SK-N-SH (cell line): ENCODE data around the gene SDE2. TPM values are rescaled to one million over a fixed set of nuclear protein-coding genes. Genes with fewer than 3 reads are reported as not detected.

Source experiments
- CTCF ChIA-PET: fragments of 300-600, 350-600 bp; formaldehyde crosslinking; extraction: SDS; loops from one replicate; lab custom pipeline; 2021; lab: Yijun Ruan, JAX
- POLR2A ChIA-PET: fragments of 350-600 bp; sonication (Branson Sonifier 250); formaldehyde crosslinking; extraction: SDS; loops from one replicate; lab custom pipeline; 2020; ENCODE audit warnings: antibody characterized with exemption, inconsistent platforms; lab: Yijun Ruan, JAX
- DNase-seq: peaks from one replicate; pipeline ENCODE4 v3.0.0; 2012
- H2AFZ ChIP-seq: fragments of 200-600 bp; sonication (generic); 2 replicates; pipeline ENCODE4 v1.8.1; 2016; ENCODE audit warnings: antibody characterized with exemption, mild to moderate bottlenecking, low read depth
- H3F3A ChIP-seq: fragments of 200-600 bp; sonication (generic); replicated peaks from 2 replicates; pipeline ENCODE3; 2016; ENCODE audit warnings: antibody characterized with exemption, mild to moderate bottlenecking; ENCODE audit not compliant: insufficient read depth
- H3K27ac ChIP-seq, 2 experiments: fragments of 200-500 bp in 1 of 2; fragments of 200-600 bp in 1 of 2; sonication (Bioruptor generic) in 1 of 2; sonication (generic), shearing (Covaris generic) in 1 of 2; 2 replicates each; pipeline versions ENCODE4 v1.5.1 to v1.6.1; 2014 to 2016; ENCODE audit warnings: low read depth in 2 of 2, inconsistent platforms in 1 of 2, low read length in 1 of 2, mild to moderate bottlenecking in 1 of 2, mixed read lengths in 1 of 2
- H3K27me3 ChIP-seq: fragments of 200-600 bp; sonication (generic), shearing (Covaris generic); 2 replicates; pipeline ENCODE4 v1.6.1; 2016; ENCODE audit warnings: mixed run types; ENCODE audit not compliant: insufficient read depth
- H3K36me3 ChIP-seq, 2 experiments: fragments of 200-500 bp in 1 of 2; fragments of 200-600 bp in 1 of 2; sonication (Bioruptor generic) in 1 of 2; sonication (generic) in 1 of 2; replicated peaks in 1 of 2; 2 replicates each; pipeline versions ENCODE3 to v1.5.1; 2014 to 2016; ENCODE audit warnings: low read length in 1 of 2, mild to moderate bottlenecking in 1 of 2; ENCODE audit not compliant: insufficient read depth in 2 of 2, control insufficient read depth in 1 of 2
- H3K4me1 ChIP-seq, 2 experiments: fragments of 200-500 bp in 1 of 2; fragments of 200-600 bp in 1 of 2; sonication (Bioruptor generic) in 1 of 2; sonication (generic), shearing (Covaris generic) in 1 of 2; 2 replicates each; pipeline versions ENCODE4 v1.5.1 to v1.6.1; 2014 to 2016; ENCODE audit warnings: low read depth in 1 of 2, low read length in 1 of 2, mixed run types in 1 of 2; ENCODE audit not compliant: insufficient read depth in 2 of 2, control insufficient read depth in 1 of 2
- H3K4me2 ChIP-seq: fragments of 200-600 bp; sonication (generic), shearing (Covaris generic); 2 replicates; pipeline ENCODE4 v1.6.1; 2017; ENCODE audit warnings: mixed run types
- H3K4me3 ChIP-seq, 2 experiments: fragments of 200-500 bp in 1 of 2; fragments of 200-600 bp in 1 of 2; sonication (Bioruptor generic) in 1 of 2; sonication (generic), shearing (Covaris generic) in 1 of 2; 2 replicates each; pipeline versions ENCODE4 v1.5.1 to v1.8.1; 2014 to 2016; ENCODE audit warnings: low read depth in 2 of 2, inconsistent platforms in 1 of 2, low read length in 1 of 2, mild to moderate bottlenecking in 1 of 2, mixed read lengths in 1 of 2, moderate library complexity in 1 of 2
- H3K79me2 ChIP-seq: fragments of 200-600 bp; sonication (generic); 2 replicates; pipeline ENCODE4 v1.8.1; 2017; ENCODE audit warnings: mild to moderate bottlenecking; ENCODE audit not compliant: insufficient read depth
- H3K9ac ChIP-seq: fragments of 200-600 bp; sonication (generic); 2 replicates; pipeline ENCODE4 v1.6.1; 2017; ENCODE audit warnings: mixed run types
- H3K9me2 ChIP-seq: fragments of 200-600 bp; sonication (generic); 2 replicates; pipeline ENCODE4 v1.6.1; 2017; ENCODE audit warnings: mixed run types
- H3K9me3 ChIP-seq: fragments of 200-600 bp; sonication (generic); 2 replicates; pipeline ENCODE4 v1.6.1; 2017; ENCODE audit warnings: mixed run types, mild to moderate bottlenecking, moderate library complexity
- H4K20me1 ChIP-seq: fragments of 200-600 bp; sonication (generic); 2 replicates; pipeline ENCODE4 v1.6.1; 2017; ENCODE audit warnings: mild to moderate bottlenecking, mixed run types; ENCODE audit not compliant: insufficient read depth
- FOSL2 ChIP-seq: IDR thresholded peaks from 2 replicates; pipeline ENCODE4 v1.4.0; 2012; ENCODE audit warnings: low read depth, mild to moderate bottlenecking, moderate library complexity, borderline replicate concordance
- GABPA ChIP-seq: IDR thresholded peaks from 2 replicates; pipeline ENCODE4 v1.4.0; 2012; ENCODE audit warnings: low read depth, mild to moderate bottlenecking
- JUND ChIP-seq: IDR thresholded peaks from 2 replicates; pipeline ENCODE4 v1.4.0; 2012
- MAX ChIP-seq: IDR thresholded peaks from 2 replicates; pipeline ENCODE4 v1.4.0; 2012; ENCODE audit warnings: low read depth
- MEF2A ChIP-seq: IDR thresholded peaks from 2 replicates; pipeline ENCODE4 v1.4.0; 2012; ENCODE audit warnings: low read depth, borderline replicate concordance
- MXI1 ChIP-seq: IDR thresholded peaks from 2 replicates; pipeline ENCODE4 v1.6.1; 2012; ENCODE audit warnings: mild to moderate bottlenecking, low read depth, low read length, improper control_type of control experiment
- POLR2AphosphoS5 ChIP-seq: IDR thresholded peaks from 2 replicates; pipeline ENCODE4 v1.6.1; 2012; ENCODE audit warnings: low read depth, low read length
- RAD21 ChIP-seq: IDR thresholded peaks from 2 replicates; pipeline ENCODE4 v1.6.1; 2012; ENCODE audit warnings: mild to moderate bottlenecking, low read length
- RCOR1 ChIP-seq: fragments of 150-350 bp; IDR thresholded peaks from 2 replicates; pipeline ENCODE4 v1.6.1; 2017; ENCODE audit warnings: antibody characterized with exemption, low read length
- TAF1 ChIP-seq: IDR thresholded peaks from 2 replicates; pipeline ENCODE4 v1.6.1; 2012; ENCODE audit warnings: low read depth, mild to moderate bottlenecking, low read length, moderate library complexity, borderline replicate concordance
- TEAD4 ChIP-seq: IDR thresholded peaks from 2 replicates; pipeline ENCODE4 v1.4.0; 2012; ENCODE audit warnings: mild to moderate bottlenecking, borderline replicate concordance; ENCODE audit not compliant: insufficient read depth
- USF2 ChIP-seq: fragments of 150-350 bp; IDR thresholded peaks from 2 replicates; pipeline ENCODE4 v1.6.1; 2017; ENCODE audit warnings: antibody characterized with exemption, low read length, low read depth, borderline replicate concordance
- WGBS: methylation state at CpG from one replicate; pipeline ENCODE4 v1.1.6; 2017; ENCODE audit warnings: low lambda C conversion rate; 5-methylcytosine and 5-hydroxymethylcytosine counted together
- polyA plus RNA-seq, 3 experiments: library from polyadenylated mRNA; depleted of rRNA; stranded (reverse); fragments of >200 nt; gene quantifications; 2 replicates each; pipeline ENCODE4 v1.2.3, GENCODE V29; 2012

Gene SDE2
- polyA plus RNA-seq, 1 of the 3 experiments (the other 2 are of a cell fraction) = 10.1 TPM

- H3K27me3 ChIP-seq = no peaks in the 10 kb centered on the region
- POLR2A ChIA-PET = interaction anchor here (0.6 to 3.4 kb wide), 10 partner anchors 16 to 221 kb away, joined by 3 to 38 read pairs (median 4); partner anchors contain the start of genes H3-3A and SRP9
- H3K4me3 ChIP-seq = peak overlapping the region; percentile 84 to 97
- H2AFZ ChIP-seq = peak overlapping the region; percentile 60; the same call in 1 of the 2 replicates
- H3K36me3 ChIP-seq = peaks cover 20% of the 10 kb centered on the region in 2 experiments
- peaks cover 28 to 38% of the 10 kb centered on the region in 2 experiments for H3K4me1 ChIP-seq
- WGBS = 2% methylated on average over 16 of the region's 19 CpGs
- 0 out of 2 replicates have a peak, but pooled peaks have one; percentile 24 for TF ChIP-seq MXI1
- no peak for TF ChIP-seq USF2
- peak overlapping the region; percentile 79 for H3K4me2 ChIP-seq
- DNase-seq = no peak
- CTCF ChIA-PET = interaction anchor here (0.6 to 3.9 kb wide), 6 partner anchors 11 to 85 kb away, joined by 3 to 27 read pairs (median 6); no protein-coding TSS in a partner anchor
- 0 out of 2 replicates have a peak, but pooled peaks cover 3% of the 10 kb centered on the region for H4K20me1 ChIP-seq
- no peaks in the 10 kb centered on the region for H3K9me3 ChIP-seq
- peak overlapping the region; percentile 80 for H3K9ac ChIP-seq
- H3K27ac ChIP-seq = peak overlapping the region; percentile 67 to 74; a peak in 3 of 4 replicates
- peaks cover 3% of the 10 kb centered on the region for H3F3A ChIP-seq
- peaks cover 55% of the 10 kb centered on the region for H3K79me2 ChIP-seq
- no peaks in the 10 kb centered on the region for H3K9me2 ChIP-seq
Measured at GRCh38 chr1:225998560-225999226, 450 bp downstream of the SDE2 start.

- Histone ChIP-seq H3K27me3 (no peaks in the 10 kb centered on the region), H3K4me1 (peaks cover 22 to 29% of the 10 kb centered on the region in 2 experiments), H4K20me1 (0 out of 2 replicates have a peak, but pooled peaks cover 3% of the 10 kb centered on the region), H3K9ac (no peak overlapping the region), H3K4me2 (peak overlapping the region; percentile 79), H3K4me3 (peak overlapping the region in 1 of 2 experiments; percentile 84; a peak in 1 of 4 replicates), H3F3A (peaks cover 3% of the 10 kb centered on the region), H3K9me2 (no peaks in the 10 kb centered on the region), H3K27ac (no peak overlapping the region), H3K79me2 (peaks cover 61% of the 10 kb centered on the region), H3K9me3 (no peaks in the 10 kb centered on the region), H2AFZ (no peak overlapping the region), H3K36me3 (peaks cover 31 to 34% of the 10 kb centered on the region in 2 experiments)
- DNase-seq = no peak
- CTCF ChIA-PET = interaction anchor here (3.2 to 3.9 kb wide), 2 partner anchors 10 to 68 kb away, joined by 9 to 27 read pairs; no protein-coding TSS in a partner anchor
- WGBS = 50% methylated on average over 5 of the region's 5 CpGs
- POLR2A ChIA-PET = no interaction called here
- TF ChIP-seq JUND (no peak), RCOR1 (no peak), FOSL2 (no peak), GABPA (no peak), TEAD4 (no peak), POLR2AphosphoS5 (no peak), MAX (no peak), TAF1 (no peak), RAD21 (no peak), MEF2A (no peak)
Measured at GRCh38 chr1:225996946-225997545, 2.1 kb downstream of the SDE2 start.
